Activated T-helper 1 cell treated with Interleukin-2 at 50 U/mL for 16 hours (primary cell): ENCODE measurements around the gene TAOK2.
"Not testable (repeated sequence)": the region's sequence is repeated elsewhere in the genome, so short reads cannot be mapped to it uniquely, and the experiment has no call there.

Experiments
- DNase-seq: peaks from one replicate; pipeline ENCODE4 v3.0.0-alpha.2; 2020; ENCODE audit warnings: low read depth

TAOK2 gene

GRCh38 chr16:29973384-29974246, at the start of gene TAOK2:
TAOK2 (plus strand) TSS chr16:29973868; CDS start chr16:29977773, 3,905 bp downstream.
- peak; percentile 90 for DNase-seq

GRCh38 chr16:29925105-29925756, 48.4 kb upstream of the TAOK2 start:
- no peak for DNase-seq

DNA sequence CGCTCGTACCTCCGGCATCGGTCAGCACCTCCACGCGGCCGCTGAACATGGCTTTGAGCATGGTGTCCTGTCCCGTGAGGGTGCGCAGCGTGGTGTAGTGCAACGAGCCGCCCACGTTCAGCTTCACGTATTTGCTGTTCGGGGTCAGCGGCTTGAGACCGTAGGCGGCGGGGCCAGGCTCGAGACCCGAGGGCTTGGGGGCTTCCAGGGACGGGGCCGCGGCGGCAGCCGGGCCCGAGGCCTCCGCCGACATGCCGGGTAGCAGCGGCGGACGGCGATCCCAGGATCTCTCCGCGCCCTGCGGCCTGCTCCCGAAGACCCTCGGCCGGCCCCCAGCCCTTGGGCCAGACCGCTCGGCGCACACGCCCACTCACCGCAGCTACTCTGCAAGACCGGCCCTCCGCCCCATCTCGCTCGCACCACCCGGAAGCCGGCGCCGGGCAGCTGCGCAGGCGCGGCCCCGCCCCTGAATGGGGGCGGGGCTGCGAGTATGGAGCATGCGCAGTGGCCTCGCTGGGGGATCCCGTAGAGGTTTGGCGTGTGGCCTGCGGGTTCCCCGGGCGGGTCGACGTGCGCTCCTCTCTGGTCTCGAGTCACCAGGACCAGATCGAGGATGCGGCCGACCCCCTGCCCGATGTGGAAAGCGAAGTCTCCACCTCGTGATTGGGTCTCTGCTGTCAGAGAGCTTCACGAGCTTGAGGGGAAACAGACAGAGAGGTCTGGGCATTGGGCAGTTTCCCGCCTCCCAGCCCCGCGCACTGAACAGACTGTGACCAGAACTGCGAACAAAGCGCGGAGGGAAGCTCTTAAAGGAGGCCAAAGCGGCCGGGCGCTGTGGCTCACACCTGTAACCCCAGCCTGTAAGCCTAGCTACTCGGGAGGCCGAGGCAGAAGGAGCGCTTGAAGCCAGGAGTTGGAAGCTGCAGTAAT, 47.6 kb upstream of the TAOK2 start, which contains the start of gene KCTD13:
Gene KCTD13 (minus strand): TSS at position 446 of the 930 bp plus-strand sequence. CDS start 193 bp downstream, at position 253.
- peak; percentile 86 for DNase-seq

GRCh38 chr16:29926711-29927052, 47.0 kb upstream of the TAOK2 start:
- no peak for DNase-seq

DNA sequence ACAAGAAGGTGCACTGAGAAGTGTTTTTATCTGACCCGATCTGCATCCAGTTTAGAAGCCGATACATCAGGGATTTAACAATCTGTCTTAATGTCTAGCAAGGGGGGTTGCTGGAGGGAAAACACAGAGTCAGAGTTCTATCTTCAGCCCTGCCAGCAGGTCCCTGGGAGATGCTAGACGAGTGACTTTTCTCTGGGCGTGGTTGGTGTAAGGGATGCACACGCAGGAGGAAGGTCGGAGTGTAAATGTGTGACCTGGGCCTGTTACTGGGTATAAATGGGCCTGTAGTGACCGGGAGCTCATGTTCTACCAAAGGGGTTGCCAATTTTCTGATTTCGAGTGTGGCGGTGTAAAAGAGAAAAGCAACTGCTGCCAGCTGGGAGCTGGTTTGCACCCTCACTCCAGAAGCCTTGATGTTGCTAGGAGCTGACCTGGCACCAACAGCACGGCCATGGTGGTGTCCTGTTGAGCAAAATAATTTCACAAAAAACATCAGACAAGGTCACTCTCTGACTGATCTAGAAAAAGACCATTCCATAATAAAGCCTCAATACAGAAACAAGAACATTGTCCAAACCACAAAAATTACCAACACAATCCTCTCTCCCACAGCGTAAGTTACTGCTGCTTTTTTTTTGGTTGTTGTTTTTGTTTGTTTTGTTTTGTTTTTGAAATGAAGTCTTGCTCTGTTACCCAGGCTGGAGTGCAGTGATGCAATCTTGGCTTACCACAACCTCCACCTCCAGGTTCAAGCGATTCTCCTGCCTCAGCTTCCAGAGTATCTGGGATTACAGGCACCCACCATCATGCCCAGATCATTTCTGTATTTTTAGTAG, 46.4 kb upstream of the TAOK2 start:
- DNase-seq = no peak

DNA sequence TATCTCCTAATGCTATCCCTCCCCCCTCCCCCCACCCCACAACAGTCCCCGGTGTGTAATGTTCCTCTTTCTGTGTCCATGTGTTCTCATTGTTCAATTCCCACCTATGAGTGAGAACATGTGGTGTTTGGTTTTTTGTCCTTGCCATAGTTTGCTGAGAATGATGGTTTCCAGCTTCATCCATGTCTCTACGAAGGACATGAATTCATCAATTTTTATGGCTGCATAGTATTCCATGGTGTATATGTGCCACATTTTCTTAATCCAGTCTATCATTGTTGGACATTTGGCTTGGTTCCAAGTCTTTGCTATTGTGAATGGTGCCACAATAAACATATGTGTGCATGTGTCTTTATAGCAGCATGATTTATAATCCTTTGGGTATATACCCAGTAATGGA, 41.9 kb upstream of the TAOK2 start:
- DNase-seq = not testable (repeated sequence)

DNA sequence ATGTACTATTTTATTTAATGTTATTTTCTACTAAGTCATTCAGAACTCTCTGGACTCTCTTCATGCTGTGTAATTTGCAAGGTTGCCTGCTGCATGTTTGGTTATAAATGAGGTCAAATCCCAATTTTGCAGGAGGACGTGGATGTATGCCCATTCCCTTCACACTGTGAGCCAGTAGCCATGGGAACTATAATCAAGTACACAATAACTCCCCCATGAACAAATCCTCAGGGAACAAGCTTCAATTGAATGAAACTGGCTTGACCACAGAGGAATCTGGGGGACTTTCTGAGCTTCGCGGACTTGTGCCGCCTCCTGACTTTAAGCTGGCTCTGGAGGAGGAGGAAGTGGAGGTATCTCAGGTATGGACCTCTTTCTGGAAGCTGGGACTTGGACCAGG, 33.0 kb upstream of the TAOK2 start:
- no peak for DNase-seq

DNA sequence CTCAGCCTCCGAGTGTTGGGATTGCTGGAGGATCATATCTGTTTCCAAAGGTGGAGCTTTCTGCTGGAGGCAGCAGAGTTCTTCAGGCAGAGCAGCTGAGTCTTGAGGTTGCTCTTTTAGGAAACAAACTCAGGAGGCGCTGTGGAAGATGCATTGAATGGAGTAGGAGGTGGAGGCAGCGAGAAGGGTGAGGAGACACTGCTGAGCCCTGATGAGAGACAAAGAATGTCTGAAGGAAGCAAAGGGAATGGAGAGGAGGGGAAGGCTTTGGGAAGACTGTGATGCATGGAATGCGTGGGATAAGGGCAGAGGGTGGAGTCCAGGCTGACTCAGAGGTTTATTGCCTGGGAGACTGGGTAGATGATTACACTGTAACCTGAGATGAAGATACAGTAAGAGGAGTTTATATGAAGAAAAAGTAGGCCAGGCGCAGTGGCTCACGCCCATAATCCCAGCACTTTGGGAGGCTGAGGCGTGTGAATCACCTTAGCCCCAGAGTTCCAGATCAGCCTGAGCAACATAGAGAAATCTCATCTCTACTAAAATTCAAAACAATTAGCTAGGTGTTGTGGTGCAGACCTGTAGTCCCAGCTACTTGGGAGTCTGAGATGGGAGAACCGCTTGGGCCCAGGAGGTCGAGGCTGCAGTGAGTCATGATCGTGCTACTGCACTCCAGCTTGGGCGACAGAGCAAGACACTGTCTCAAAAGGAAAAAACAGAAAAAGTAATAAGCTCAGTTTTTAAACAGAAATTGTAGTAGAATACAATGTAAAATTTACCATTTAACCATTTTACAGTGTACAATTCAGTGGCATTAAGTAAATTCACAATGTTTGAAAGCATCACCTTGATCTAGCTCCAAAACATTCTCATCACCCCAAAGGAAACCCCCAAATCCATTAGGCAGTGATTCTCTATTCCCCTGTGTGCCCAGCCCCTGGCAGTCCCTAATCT, 29.5 kb upstream of the TAOK2 start:
- no peak for DNase-seq

- no peak for DNase-seq
Observed at GRCh38 chr16:29947897-29948296, 25.8 kb upstream of the TAOK2 start.

DNA sequence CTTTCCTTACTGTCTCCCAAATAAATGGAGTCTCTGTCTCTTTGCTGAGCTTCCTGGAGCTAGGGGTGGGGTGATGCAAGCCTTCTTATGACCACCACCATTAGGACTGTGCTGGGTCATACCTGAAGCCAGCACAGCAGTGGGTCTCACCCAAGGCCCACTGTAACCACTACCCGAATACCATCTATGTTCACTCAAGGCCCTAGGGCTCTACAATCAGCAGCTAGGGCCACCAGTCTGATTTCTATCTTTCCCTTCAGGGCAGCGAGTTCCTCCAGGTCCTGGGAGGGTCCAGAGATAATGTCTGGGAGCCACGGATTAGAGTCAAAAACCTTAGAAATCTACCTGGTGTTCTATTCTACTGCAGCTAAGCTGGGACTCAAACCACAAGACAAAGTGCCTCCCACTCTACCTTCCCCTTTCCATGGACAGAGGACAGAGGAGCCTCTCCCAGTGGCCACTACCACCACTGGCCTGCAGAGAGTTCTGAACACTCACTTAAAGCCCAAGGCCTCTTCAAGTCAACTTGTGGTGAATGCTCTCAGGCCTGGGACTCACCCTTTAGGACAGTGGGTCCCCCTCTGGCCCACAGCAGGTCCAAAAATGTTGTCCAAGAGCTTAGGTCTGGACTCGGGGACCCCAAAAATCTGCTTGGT, 22.7 kb upstream of the TAOK2 start:
- DNase-seq = no peak

DNA sequence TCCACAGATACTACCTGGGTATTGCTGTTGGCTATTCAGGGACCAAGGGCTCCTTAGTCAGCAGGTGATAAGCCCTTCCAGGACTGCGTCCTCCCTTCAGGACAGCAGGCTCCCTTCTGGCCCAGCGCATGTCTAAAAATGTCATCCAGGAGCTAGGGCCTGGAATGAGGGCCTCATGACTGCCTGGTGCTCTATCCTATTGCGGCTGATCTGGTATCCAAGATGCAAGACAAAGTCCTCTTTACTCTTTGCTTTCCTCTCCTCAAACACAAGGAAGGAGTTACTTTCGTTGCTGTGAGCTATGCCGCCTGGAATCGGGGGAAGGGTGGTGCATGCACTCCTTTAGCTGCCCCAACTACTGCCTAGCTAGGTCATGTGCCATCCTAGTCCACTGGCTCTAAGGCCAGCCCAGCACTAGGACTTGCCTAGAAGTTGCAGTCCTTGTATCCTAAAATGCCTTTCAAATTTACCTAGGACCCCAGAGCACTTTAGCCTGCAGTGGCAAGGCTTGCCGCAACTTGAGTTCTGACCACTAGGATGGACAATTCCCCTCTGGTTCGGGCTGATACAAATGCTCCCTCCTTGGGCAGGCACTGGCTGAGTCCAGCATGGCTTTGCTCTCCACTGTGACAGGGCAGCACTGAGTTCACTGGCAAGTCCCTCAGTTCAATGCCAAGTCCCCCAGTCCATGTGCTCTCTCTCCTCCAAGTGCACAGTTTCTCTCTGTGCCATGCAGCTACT, 21.9 kb upstream of the TAOK2 start:
- DNase-seq = no peak

DNA sequence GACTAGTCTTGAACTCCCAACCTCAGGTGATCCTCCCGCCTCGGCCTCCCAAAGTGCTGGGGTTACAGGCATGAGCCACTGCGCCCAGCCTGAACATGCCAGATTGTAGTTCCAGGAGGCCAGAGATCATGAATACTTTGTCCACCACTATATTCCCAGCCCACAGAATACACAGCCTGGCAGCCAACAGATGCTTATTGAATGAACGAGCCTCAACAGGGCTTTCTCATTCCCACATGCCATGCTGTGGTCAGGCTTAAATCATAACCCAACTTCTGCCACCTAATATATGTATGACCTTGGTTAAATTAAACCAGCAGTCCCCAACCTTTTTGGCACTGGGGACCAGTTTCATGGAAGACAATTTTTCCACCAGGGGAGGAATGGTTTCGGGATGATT, 14.9 kb upstream of the TAOK2 start:
- no peak for DNase-seq

GRCh38 chr16:29959293-29959692, 14.4 kb upstream of the TAOK2 start:
- DNase-seq = no peak

- not testable (repeated sequence) for DNase-seq
Observed at GRCh38 chr16:29959821-29960220, 13.8 kb upstream of the TAOK2 start.

GRCh38 chr16:29961127-29961478, 12.6 kb upstream of the TAOK2 start:
- DNase-seq = no peak

- DNase-seq = peak; percentile 96
Observed at GRCh38 chr16:29961479-29962343, 12.0 kb upstream of the TAOK2 start, which contains the start of gene TMEM219. TMEM219 (plus strand) TSS chr16:29962079; CDS start chr16:29963144, 1,065 bp downstream.

DNA sequence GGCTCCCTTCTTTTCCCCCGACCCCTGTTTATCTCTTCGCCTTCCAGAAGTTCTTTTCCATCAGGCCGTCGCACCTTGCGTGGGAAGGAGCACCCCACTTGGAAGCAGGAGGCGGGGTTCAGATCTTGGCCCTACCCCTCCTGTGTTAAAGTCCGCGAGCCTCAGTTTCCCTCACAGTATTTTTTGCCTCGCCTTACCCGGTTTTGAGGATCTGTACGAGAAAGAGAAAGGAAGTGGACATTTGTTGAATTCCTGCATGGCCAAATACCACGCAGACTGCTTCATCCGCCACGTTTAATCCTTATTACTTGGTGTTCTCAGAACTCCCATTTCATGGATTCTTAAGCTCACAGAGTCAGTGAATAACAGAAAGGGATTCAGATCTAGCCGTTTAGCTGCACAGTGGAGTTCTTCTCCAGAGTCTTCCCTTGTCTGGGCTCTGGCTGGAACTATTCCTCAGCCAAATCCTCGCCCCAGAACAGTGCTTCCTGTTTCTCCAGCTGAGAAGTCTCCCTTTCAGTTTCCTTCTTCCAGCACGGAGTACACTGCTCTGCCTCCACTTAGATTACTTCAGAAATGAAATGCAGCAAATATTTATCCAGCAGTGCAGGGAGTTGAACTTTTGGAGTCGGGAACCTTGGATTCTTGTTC, 11.2 kb upstream of the TAOK2 start:
- DNase-seq = no peak
